A549 (cell line): ENCODE data around the gene KLK11. TPM values are rescaled to one million over a fixed set of nuclear protein-coding genes. Genes with fewer than 3 reads are reported as not detected.

Experiments used
- ATAC-seq, 2 experiments: fragments of 200-7000 bp in 1 of 2; fragments of >200 bp in 1 of 2; cut with Nextera tagmentation in 1 of 2; cut with Tn5 transposase in 1 of 2; 3 replicates each; pipeline versions ENCODE4 v1.8.0 to v1.9.1; 2018 to 2020; ENCODE audit warnings: mild to moderate bottlenecking in 1 of 2, moderate library complexity in 1 of 2
- CTCF ChIA-PET: fragments of 300-600 bp; sonication (Branson Sonifier 250); formaldehyde crosslinking; extraction: SDS; loops from one replicate; lab custom pipeline; 2021; ENCODE audit warnings: antibody characterized with exemption, inconsistent platforms; lab: Yijun Ruan, JAX
- POLR2A ChIA-PET: fragments of 350-600 bp; formaldehyde crosslinking; extraction: SDS; loops from one replicate; lab custom pipeline; 2021; ENCODE audit warnings: antibody characterized with exemption, inconsistent platforms; lab: Yijun Ruan, JAX
- DNase-seq, 2 experiments: peaks; one replicate each; pipeline versions ENCODE4 v3.0.0 to v3.0.0-alpha.2; 2011 to 2016; ENCODE audit warnings: low read depth in 1 of 2, low spot score in 1 of 2
- FAIRE-seq: peaks from 2 replicates; lab custom pipeline; 2011; peaks lifted over from hg19 to GRCh38; lab: Jason Lieb, UNC
- H3K27ac ChIP-seq, 2 experiments: fragments of >200 bp; sonication (Bioruptor Twin); formaldehyde crosslinking; 3 replicates each; pipeline ENCODE4 v1.5.1; 2016 to 2017
- H3K4me1 ChIP-seq: fragments of >200 bp; sonication (Bioruptor Twin); formaldehyde crosslinking; 3 replicates; pipeline ENCODE4 v1.6.1; 2016
- H3K4me2 ChIP-seq: fragments of >200 bp; sonication (Bioruptor Twin); formaldehyde crosslinking; 3 replicates; pipeline ENCODE4 v1.6.1; 2016
- H3K4me3 ChIP-seq: fragments of >200 bp; sonication (Bioruptor Twin); formaldehyde crosslinking; 3 replicates; pipeline ENCODE4 v1.5.1; 2016
- H3K9me3 ChIP-seq: fragments of >200 bp; sonication (Bioruptor Twin); formaldehyde crosslinking; 3 replicates; pipeline ENCODE4 v1.6.1; 2016
- BCL3 ChIP-seq: fragments of >200 bp; sonication (Bioruptor Twin); formaldehyde crosslinking; IDR thresholded peaks from 3 replicates; pipeline ENCODE4 v1.6.1; 2016
- CBX2 ChIP-seq: fragments of 200-600 bp; sonication (generic); IDR thresholded peaks from 2 replicates; pipeline ENCODE4 v1.6.1; 2016; ENCODE audit warnings: low read depth, mild to moderate bottlenecking, borderline replicate concordance
- CBX8 ChIP-seq: fragments of 200-600 bp; sonication (generic); IDR thresholded peaks from 2 replicates; pipeline ENCODE4 v1.6.1; 2016
- CHD2 ChIP-seq: fragments of 150-350 bp; IDR thresholded peaks from 2 replicates; pipeline ENCODE4 v1.6.1; 2014; ENCODE audit warnings: low read length; ENCODE audit not compliant: partially characterized antibody
- ELK1 ChIP-seq: fragments of 150-350 bp; IDR thresholded peaks from 2 replicates; pipeline ENCODE4 v1.6.1; 2014; ENCODE audit warnings: low read depth, mild to moderate bottlenecking, low read length
- EP300 ChIP-seq, 2 experiments: fragments of >200 bp; sonication (Bioruptor Twin); formaldehyde crosslinking; IDR thresholded peaks; 2 replicates in 1 of 2; 3 replicates in 1 of 2; pipeline ENCODE4 v1.6.1; 2016 to 2017
- ESRRA ChIP-seq: fragments of 150-350 bp; IDR thresholded peaks from 2 replicates; pipeline ENCODE4 v1.6.1; 2014; ENCODE audit warnings: mild to moderate bottlenecking, low read length, borderline replicate concordance
- FOSB ChIP-seq: fragments of 250-450 bp; sonication (Bioruptor Pico); IDR thresholded peaks from 2 replicates; pipeline ENCODE4 v1.5.0; 2020; ENCODE audit warnings: mild to moderate bottlenecking, moderate library complexity
- FOSL2 ChIP-seq, 2 experiments: fragments of 450-650 bp in 1 of 2; fragments of >200 bp in 1 of 2; sonication (Bioruptor Twin) in 1 of 2; formaldehyde crosslinking; IDR thresholded peaks; 2 replicates each; pipeline versions ENCODE4 v1.5.0 to v1.6.1; 2016 to 2020; ENCODE audit warnings: mild to moderate bottlenecking in 1 of 2, moderate library complexity in 1 of 2
- GATA3 ChIP-seq: IDR thresholded peaks from 2 replicates; pipeline ENCODE4 v1.6.1; 2012; ENCODE audit warnings: borderline replicate concordance
- HEYL ChIP-seq: fragments of 250-450 bp; sonication (Bioruptor Pico); IDR thresholded peaks from 2 replicates; pipeline ENCODE4 v1.8.0; 2021; ENCODE audit warnings: mild to moderate bottlenecking, moderate library complexity
- HMGXB4 ChIP-seq: fragments of 250-450 bp; sonication (Bioruptor Pico); IDR thresholded peaks from 2 replicates; pipeline ENCODE4 v1.5.0; 2021; ENCODE audit warnings: mild to moderate bottlenecking, moderate library complexity, borderline replicate concordance
- HOXB13 ChIP-seq: fragments of 250-450 bp; sonication (Bioruptor Pico); IDR thresholded peaks from 2 replicates; pipeline ENCODE4 v1.5.0; 2020; ENCODE audit warnings: low read depth, mild to moderate bottlenecking, moderate library complexity
- HOXB5 ChIP-seq: fragments of 250-450 bp; sonication (Bioruptor Pico); IDR thresholded peaks from 2 replicates; pipeline ENCODE4 v1.5.0; 2020; ENCODE audit warnings: mild to moderate bottlenecking, moderate library complexity
- JUNB ChIP-seq: fragments of >200 bp; sonication (Bioruptor Twin); formaldehyde crosslinking; IDR thresholded peaks from 2 replicates; pipeline ENCODE4 v1.6.1; 2016
- KDM1A ChIP-seq: fragments of 200-600 bp; sonication (generic); IDR thresholded peaks from 2 replicates; pipeline ENCODE4 v1.6.1; 2016; ENCODE audit warnings: low read depth, mild to moderate bottlenecking
- KDM5A ChIP-seq: fragments of 200-600 bp; sonication (generic); IDR thresholded peaks from 2 replicates; pipeline ENCODE4 v1.6.1; 2016; ENCODE audit warnings: antibody characterized with exemption, mild to moderate bottlenecking
- MAX ChIP-seq: IDR thresholded peaks from 2 replicates; pipeline ENCODE4 v1.6.1; 2012
- MAZ ChIP-seq: fragments of 150-350 bp; IDR thresholded peaks from 2 replicates; pipeline ENCODE4 v1.6.1; 2014; ENCODE audit warnings: antibody characterized with exemption, low read depth, low read length, borderline replicate concordance
- NFE2L2 ChIP-seq: fragments of 150-350 bp; conservative IDR thresholded peaks from 2 replicates; pipeline ENCODE4 v1.6.1; 2014; ENCODE audit warnings: low read length
- PHF8 ChIP-seq: fragments of 200-600 bp; sonication (generic); IDR thresholded peaks from 2 replicates; pipeline ENCODE4 v1.6.1; 2016; ENCODE audit warnings: low read depth, mild to moderate bottlenecking, antibody characterized with exemption, moderate library complexity, borderline replicate concordance
- POLR2A ChIP-seq: IDR thresholded peaks from 2 replicates; pipeline ENCODE4 v1.6.1; 2012; ENCODE audit warnings: mild to moderate bottlenecking, low read length
- RAD21 ChIP-seq, 2 experiments: fragments of >200 bp in 1 of 2; sonication (Bioruptor Twin) in 1 of 2; formaldehyde crosslinking in 1 of 2; IDR thresholded peaks in 1 of 2; conservative IDR thresholded peaks in 1 of 2; 2 replicates in 1 of 2; 3 replicates in 1 of 2; pipeline ENCODE4 v1.6.1; 2012 to 2018; ENCODE audit warnings: inconsistent platforms in 1 of 2
- RARB ChIP-seq: fragments of 250-450 bp; sonication (Bioruptor Pico); IDR thresholded peaks from 2 replicates; pipeline ENCODE4 v1.8.0; 2021; ENCODE audit warnings: mild to moderate bottlenecking, moderate library complexity
- RCOR1 ChIP-seq: fragments of 150-350 bp; IDR thresholded peaks from 2 replicates; pipeline ENCODE4 v1.6.1; 2014; ENCODE audit warnings: antibody characterized with exemption, low read length, low read depth
- REST ChIP-seq: fragments of 200-600 bp; sonication (generic); IDR thresholded peaks from 2 replicates; pipeline ENCODE4 v1.6.1; 2016; ENCODE audit warnings: antibody characterized with exemption, mild to moderate bottlenecking, moderate library complexity
- RFX5 ChIP-seq: fragments of 450-650 bp; IDR thresholded peaks from 2 replicates; pipeline ENCODE4 v1.7.1; 2014; ENCODE audit warnings: antibody characterized with exemption, mild to moderate bottlenecking, moderate library complexity
- TFCP2L1 ChIP-seq: fragments of 250-450 bp; sonication (Bioruptor Pico); IDR thresholded peaks from 2 replicates; pipeline ENCODE4 v1.5.0; 2021; ENCODE audit warnings: mild to moderate bottlenecking
- WGBS: methylation state at CpG from one replicate; pipeline ENCODE4 v1.1.6; 2017; ENCODE audit errors: missing lambda C conversion rate; 5-methylcytosine and 5-hydroxymethylcytosine counted together
- polyA plus RNA-seq, 4 experiments: library from polyadenylated mRNA; depleted of rRNA in 3 of 4; stranded (reverse); fragments of >200 nt; fragmentation: RNase III in 1 of 4; extraction: RNeasy Plus Mini Kit Qiagen cat#74134 plus additional on column Dnase treatment in 1 of 4; gene quantifications; 2 replicates in 3 of 4; 3 replicates in 1 of 4; pipeline ENCODE4 v1.2.3, GENCODE V29; 2011 to 2017

KLK11 gene
- polyA plus RNA-seq, 2 of the 4 experiments (the other 2 are of a cell fraction) = not detected

GRCh38 chr19:51060973-51061372 is 34.6 kb upstream of the KLK11 start:
- WGBS = 0% methylated on average over 1 of the region's 1 CpG
- ChIA-PET POLR2A (no interaction called here), CTCF (interaction anchor here (1.7 kb wide), 1 partner anchor 44 kb away, joined by 7 read pairs; no protein-coding TSS in a partner anchor)
- DNase-seq (no peak), FAIRE-seq (no peak), ATAC-seq (no peak)
- peaks cover 4% of the 10 kb centered on the region; the same call in 1 of the 3 replicates for H3K4me1 ChIP-seq
- TF ChIP-seq ESRRA = no peak
- no peak for TF ChIP-seq MAZ
- no peak for TF ChIP-seq HEYL (CRISPR knock-in tag)
- TF ChIP-seq FOSB (CRISPR knock-in tag) = no peak
- TF ChIP-seq FOSL2 (IDR thresholded peaks at IDR 0.05) = no peak
- no peak for TF ChIP-seq FOSL2 (CRISPR knock-in tag; IDR thresholded peaks at IDR 0.05)
- no peak for TF ChIP-seq POLR2A
- no peak for TF ChIP-seq HOXB5 (CRISPR knock-in tag)
- TF ChIP-seq RCOR1 = no peak
- no peak for TF ChIP-seq TFCP2L1 (CRISPR knock-in tag)
- TF ChIP-seq CBX2 = no peak
- no peak for TF ChIP-seq PHF8
- TF ChIP-seq KDM5A = no peak
- no peak for TF ChIP-seq NFE2L2
- no peak overlapping the region for H3K4me2 ChIP-seq
- peaks cover 3% of the 10 kb centered on the region; the same call in 1 of the 3 replicates for H3K9me3 ChIP-seq
- H3K27ac ChIP-seq = no peak overlapping the region
- no peak overlapping the region for H3K4me3 ChIP-seq

GRCh38 chr19:51060336-51060735 is 33.9 kb upstream of the KLK11 start:
- ATAC-seq (no peak), FAIRE-seq (no peak), DNase-seq (no peak)
- 45% methylated on average over 4 of the region's 4 CpGs for WGBS
- H3K4me1 ChIP-seq = peaks cover 4% of the 10 kb centered on the region; the same call in 1 of the 3 replicates
- H3K4me2 ChIP-seq = no peak overlapping the region
- no peak overlapping the region for H3K4me3 ChIP-seq
- POLR2A ChIA-PET = no interaction called here
- CTCF ChIA-PET = no interaction called here
- H3K27ac ChIP-seq = no peak overlapping the region
- peaks cover 3% of the 10 kb centered on the region; the same call in 1 of the 3 replicates for H3K9me3 ChIP-seq
- TF ChIP-seq RARB (CRISPR knock-in tag) (no peak), JUNB (no peak), HOXB5 (CRISPR knock-in tag) (no peak), MAX (no peak), ELK1 (no peak), TFCP2L1 (CRISPR knock-in tag) (no peak), RAD21 (conservative IDR thresholded peaks at IDR 0.05 in 1 of 2, IDR thresholded peaks at IDR 0.05 in 1 of 2) (no peak), GATA3 (no peak)

GRCh38 chr19:51059715-51060114 is 33.3 kb upstream of the KLK11 start:
- WGBS = 2% methylated on average over 7 of the region's 7 CpGs
- no peak for DNase-seq
- CTCF ChIA-PET = no interaction called here
- Histone ChIP-seq H3K9me3 (peaks cover 3% of the 10 kb centered on the region; the same call in 1 of the 3 replicates), H3K4me1 (peaks cover 3% of the 10 kb centered on the region; the same call in 1 of the 3 replicates), H3K4me2 (no peak overlapping the region), H3K4me3 (no peak overlapping the region)
- ATAC-seq = no peak
- POLR2A ChIA-PET = no interaction called here
- no peak for FAIRE-seq
- TF ChIP-seq REST (no peak), RAD21 (conservative IDR thresholded peaks at IDR 0.05 in 1 of 2, IDR thresholded peaks at IDR 0.05 in 1 of 2) (no peak), RFX5 (no peak), CBX8 (no peak), HOXB13 (no peak), KDM1A (no peak), CHD2 (no peak), EP300 (IDR thresholded peaks at IDR 0.05) (no peak), HMGXB4 (no peak), RCOR1 (no peak), BCL3 (no peak)
- TF ChIP-seq, all 56 proteins: peak for 0
- no peak overlapping the region for H3K27ac ChIP-seq
